HG02571 (cell line): ENCODE results near the gene NARF.
"Not testable (repeated sequence)": the region's sequence is repeated elsewhere in the genome, so short reads cannot be mapped to it uniquely, and the experiment has no call there.

Experiments
- ATAC-seq: cut with Tn5 transposase; IDR thresholded peaks from one replicate; pipeline ENCODE4 v1.9.1; 2021; ENCODE audit warnings: mild to moderate bottlenecking, moderate library complexity; ENCODE audit not compliant: unreplicated experiment

The NARF gene

DNA sequence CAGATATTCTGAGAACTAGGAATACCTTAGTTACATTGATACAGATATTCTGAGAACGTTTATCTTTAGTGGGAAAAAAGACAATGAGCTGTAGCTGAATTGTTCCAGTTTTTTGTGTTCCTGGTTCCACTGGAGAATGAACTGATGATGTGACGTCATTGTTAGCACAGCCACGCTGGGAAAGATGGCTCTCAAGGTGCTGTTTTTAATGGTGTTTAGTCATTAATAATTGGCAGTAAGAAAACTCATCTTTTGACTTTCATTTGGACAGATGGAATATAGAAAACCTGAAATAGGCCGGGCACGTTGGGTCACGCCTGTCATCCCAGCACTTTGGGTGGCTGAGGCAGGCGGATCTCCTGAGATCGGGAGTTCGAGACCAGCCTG, 71.4 kb downstream of the NARF start:
- no peak for ATAC-seq

DNA sequence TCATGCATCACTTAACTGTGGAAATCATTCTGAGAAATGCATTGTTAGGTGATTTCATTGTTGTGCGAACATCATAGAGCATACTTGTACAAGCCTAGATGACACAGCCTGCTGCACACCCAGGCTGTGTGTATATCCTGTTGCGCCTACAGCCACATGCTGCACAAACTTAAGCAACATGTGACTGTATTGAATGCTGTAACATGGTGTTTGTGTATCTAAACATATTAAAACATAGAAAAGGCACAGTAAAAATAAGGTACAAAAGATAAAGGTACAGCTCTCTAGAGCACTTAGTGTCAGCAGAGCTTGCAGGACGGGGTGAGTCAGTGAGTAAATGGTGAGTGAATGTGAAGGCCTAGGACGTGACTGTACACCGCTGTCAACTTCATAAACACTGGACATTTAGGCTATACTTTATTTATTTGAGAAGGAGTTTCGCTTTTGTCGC, 72.9 kb downstream of the NARF start:
- no peak for ATAC-seq

DNA sequence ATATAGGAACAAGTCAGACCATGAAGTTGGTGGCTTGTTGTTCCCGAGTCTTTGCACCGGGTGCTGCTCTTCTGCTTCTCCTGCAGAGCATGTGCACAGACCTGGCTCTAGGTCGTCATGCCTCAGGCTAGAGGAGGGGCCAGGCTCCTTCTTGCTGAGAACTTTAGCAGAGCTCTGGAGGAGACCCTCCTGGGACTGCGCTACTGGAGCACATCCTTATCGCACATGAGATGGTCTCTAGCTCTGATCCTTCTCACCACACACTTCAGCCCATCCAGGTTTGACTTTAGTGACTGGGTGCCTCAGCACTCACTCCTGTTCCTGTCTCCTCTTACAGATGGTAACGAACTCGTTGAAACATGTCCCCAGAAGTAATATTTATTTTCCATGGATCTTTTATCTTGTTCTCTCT, 75.9 kb downstream of the NARF start:
- no peak for ATAC-seq

DNA sequence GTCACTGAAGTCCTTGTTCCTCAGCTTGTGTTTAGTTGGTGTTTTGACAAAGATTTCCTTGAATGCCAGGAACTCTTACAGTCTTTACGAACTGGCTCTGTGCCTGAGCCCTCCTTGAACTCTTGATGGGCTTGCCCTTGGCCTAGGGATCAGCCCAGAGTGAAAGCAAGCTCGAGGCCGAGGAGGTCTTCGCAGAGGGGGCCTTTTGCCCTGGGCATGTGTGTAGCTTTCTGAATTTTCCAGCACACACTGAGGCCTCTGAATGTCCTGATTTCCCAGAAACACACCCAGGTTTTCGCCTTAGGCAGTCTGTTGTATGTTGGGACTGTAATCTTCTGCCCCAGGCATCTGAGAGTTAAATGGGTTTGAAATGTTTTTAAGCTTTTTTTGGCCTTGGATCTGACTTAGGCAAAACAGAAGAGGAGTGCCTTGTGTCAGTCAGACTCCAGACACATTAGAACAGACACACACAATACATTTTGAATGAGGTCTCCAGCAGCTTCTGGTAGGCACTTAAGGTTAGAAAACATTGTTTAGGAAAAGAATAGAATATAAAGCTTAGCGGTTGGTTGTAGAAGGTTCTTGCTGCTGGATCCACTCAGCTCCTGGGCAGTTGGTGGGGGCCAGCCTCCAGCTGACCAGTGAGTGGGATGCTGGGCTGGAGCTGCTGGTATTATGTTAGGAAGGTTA, 78.1 kb downstream of the NARF start:
- no peak for ATAC-seq

DNA sequence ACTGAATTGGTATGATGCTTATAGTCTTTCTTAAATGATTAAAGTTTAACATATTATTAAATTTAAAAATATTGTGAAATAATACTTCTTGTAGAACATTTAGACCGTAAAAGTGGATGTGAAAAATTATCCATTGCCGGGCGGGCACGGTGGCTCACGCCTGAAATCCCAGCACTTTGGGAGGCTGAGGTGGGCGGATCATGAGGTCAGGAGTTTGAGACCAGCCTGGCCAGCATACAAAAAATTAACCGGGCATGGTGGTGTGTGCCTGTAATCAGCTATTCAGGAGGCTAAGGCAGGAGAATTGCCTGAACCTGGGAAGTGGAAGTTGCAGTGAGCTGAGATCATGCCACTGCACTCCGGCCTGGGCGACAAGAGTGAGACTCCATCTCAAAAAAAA, 78.7 kb downstream of the NARF start:
- ATAC-seq: not testable (repeated sequence)

DNA sequence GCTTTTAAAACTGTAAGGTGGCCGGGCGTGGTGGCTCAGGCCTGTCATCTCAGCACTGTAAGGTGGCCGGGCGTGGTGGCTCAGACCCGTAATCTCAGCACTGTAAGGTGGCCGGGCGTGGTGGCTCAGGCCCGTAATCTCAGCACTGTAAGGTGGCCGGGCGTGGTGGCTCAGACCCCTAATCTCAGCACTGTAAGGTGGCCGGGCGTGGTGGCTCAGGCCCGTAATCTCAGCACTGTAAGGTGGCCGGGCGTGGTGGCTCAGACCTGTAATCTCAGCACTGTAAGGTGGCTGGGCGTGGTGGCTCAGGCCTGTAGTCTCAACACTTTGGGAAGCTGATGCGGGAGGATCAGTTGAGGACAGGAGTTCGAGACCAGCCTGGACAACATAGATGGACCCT, 80.5 kb downstream of the NARF start:
- not testable (repeated sequence) for ATAC-seq
